ENCODE data around the gene SUPT20HL2.

DNA sequence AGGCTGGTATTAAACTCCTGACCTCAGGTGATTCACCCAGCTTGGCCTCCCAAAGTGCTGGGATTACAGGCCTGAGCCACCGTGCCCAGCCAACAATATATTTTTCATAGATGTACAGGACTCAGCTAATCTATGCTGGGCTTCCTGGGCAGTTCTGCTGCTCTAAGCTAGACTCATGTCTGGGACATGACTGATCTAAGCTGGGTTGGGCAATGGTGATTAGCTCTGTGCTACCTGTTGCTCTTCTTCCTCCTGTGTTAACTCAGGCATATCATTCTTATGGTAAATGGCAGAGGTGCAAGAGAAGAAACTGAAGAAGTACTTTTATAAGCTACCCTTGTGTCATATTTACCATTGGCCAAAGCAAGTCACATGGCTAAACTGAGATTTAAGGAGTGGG, 11.4 kb upstream of the SUPT20HL2 start:
- TF ChIP-seq POLR2A (IDR thresholded peaks at IDR 0.05), result no peak
- TF ChIP-seq, protein P1, sequence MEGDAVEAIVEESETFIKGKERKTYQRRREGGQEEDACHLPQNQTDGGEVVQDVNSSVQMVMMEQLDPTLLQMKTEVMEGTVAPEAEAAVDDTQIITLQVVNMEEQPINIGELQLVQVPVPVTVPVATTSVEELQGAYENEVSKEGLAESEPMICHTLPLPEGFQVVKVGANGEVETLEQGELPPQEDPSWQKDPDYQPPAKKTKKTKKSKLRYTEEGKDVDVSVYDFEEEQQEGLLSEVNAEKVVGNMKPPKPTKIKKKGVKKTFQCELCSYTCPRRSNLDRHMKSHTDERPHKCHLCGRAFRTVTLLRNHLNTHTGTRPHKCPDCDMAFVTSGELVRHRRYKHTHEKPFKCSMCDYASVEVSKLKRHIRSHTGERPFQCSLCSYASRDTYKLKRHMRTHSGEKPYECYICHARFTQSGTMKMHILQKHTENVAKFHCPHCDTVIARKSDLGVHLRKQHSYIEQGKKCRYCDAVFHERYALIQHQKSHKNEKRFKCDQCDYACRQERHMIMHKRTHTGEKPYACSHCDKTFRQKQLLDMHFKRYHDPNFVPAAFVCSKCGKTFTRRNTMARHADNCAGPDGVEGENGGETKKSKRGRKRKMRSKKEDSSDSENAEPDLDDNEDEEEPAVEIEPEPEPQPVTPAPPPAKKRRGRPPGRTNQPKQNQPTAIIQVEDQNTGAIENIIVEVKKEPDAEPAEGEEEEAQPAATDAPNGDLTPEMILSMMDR (IDR thresholded peaks at IDR 0.05), result no peak
- TF ChIP-seq EP300 (IDR thresholded peaks at IDR 0.05; ENCODE audit: low read depth), result no peak
- TF ChIP-seq POLR2AphosphoS5 (IDR thresholded peaks at IDR 0.05), result no peak

Measured in transverse colon (tissue), 4 donors.